ENCODE data around the gene SLC30A3. TPM values are rescaled to one million over a fixed set of nuclear protein-coding genes. Genes with fewer than 3 reads are reported as not detected.

SLC30A3 gene
- polyA plus RNA-seq, 2 donors = 0.08 to 0.09 TPM

Other genes starting within 250 kb of the SLC30A3 start
- gene TMEM214, start 230.1 kb downstream of the SLC30A3 start, polyA plus RNA-seq = 10 to 100 TPM; 29.0 to 35.2 TPM
- 10 to 100 TPM in 1 of 2 donors, 1 to 10 TPM in 1; 7.6 to 10.6 TPM for gene AGBL5, start 211.4 kb downstream of the SLC30A3 start, polyA plus RNA-seq
- gene OST4, start 191.4 kb downstream of the SLC30A3 start, polyA plus RNA-seq = 100 to 1,000 TPM; 203 to 358 TPM
- 10 to 100 TPM; 10.7 to 12.1 TPM for gene EMILIN1, start 184.4 kb downstream of the SLC30A3 start, polyA plus RNA-seq
- gene KHK, start 176.3 kb downstream of the SLC30A3 start, polyA plus RNA-seq = 1 to 10 TPM; 2.2 to 3.3 TPM
- gene CGREF1, start 143.9 kb downstream of the SLC30A3 start, polyA plus RNA-seq = 1 to 10 TPM; 2.4 to 3.4 TPM
- under 1 TPM; 0.08 to 0.31 TPM for gene ABHD1, start 139.2 kb downstream of the SLC30A3 start, polyA plus RNA-seq
- 10 to 100 TPM; 24.1 to 29.7 TPM for gene PREB, start 128.4 kb downstream of the SLC30A3 start, polyA plus RNA-seq
- not detected for gene PRR30, start 123.6 kb downstream of the SLC30A3 start, polyA plus RNA-seq
- under 1 TPM in 1 of 2 donors, not detected in 1; 0.02 TPM for gene TCF23, start 114.0 kb downstream of the SLC30A3 start, polyA plus RNA-seq
- gene ATRAID, start 51.0 kb downstream of the SLC30A3 start, polyA plus RNA-seq = 10 to 100 TPM; 66.2 to 92.7 TPM
- gene SLC5A6, start 50.8 kb downstream of the SLC30A3 start, polyA plus RNA-seq = 10 to 100 TPM; 11.4 to 13.5 TPM
- 10 to 100 TPM; 16.8 to 18.3 TPM for gene CAD, start 45.7 kb downstream of the SLC30A3 start, polyA plus RNA-seq
- under 1 TPM; 0.05 to 0.14 TPM for gene DNAJC5G, start 12.4 kb upstream of the SLC30A3 start, polyA plus RNA-seq
- gene TRIM54, start 19.4 kb upstream of the SLC30A3 start, polyA plus RNA-seq = under 1 TPM; 0.05 to 0.18 TPM
- gene UCN, start 45.4 kb upstream of the SLC30A3 start, polyA plus RNA-seq = 1 to 10 TPM in 1 of 2 donors, under 1 TPM in 1; 0.41 to 1.1 TPM
- gene MPV17, start 60.0 kb upstream of the SLC30A3 start, polyA plus RNA-seq = 10 to 100 TPM; 44.9 to 71.2 TPM
- 10 to 100 TPM; 41.5 to 43.8 TPM for gene GTF3C2, start 93.7 kb upstream of the SLC30A3 start, polyA plus RNA-seq
- gene EIF2B4, start 107.3 kb upstream of the SLC30A3 start, polyA plus RNA-seq = 10 to 100 TPM; 44.1 to 55.5 TPM
- gene SNX17, start 107.6 kb upstream of the SLC30A3 start, polyA plus RNA-seq = 10 to 100 TPM; 36.9 to 61.7 TPM
- 10 to 100 TPM; 20.0 to 34.5 TPM for gene ZNF513, start 117.7 kb upstream of the SLC30A3 start, polyA plus RNA-seq
- gene PPM1G, start 146.5 kb upstream of the SLC30A3 start, polyA plus RNA-seq = 10 to 100 TPM; 40.3 to 65.0 TPM
- gene NRBP1, start 165.6 kb upstream of the SLC30A3 start, polyA plus RNA-seq = 10 to 100 TPM; 51.9 to 95.7 TPM
- 10 to 100 TPM; 21.0 to 30.3 TPM for gene KRTCAP3, start 179.3 kb upstream of the SLC30A3 start, polyA plus RNA-seq
- 10 to 100 TPM; 12.8 to 27.5 TPM for gene IFT172, start 226.7 kb upstream of the SLC30A3 start, polyA plus RNA-seq
- gene FNDC4, start 232.2 kb upstream of the SLC30A3 start, polyA plus RNA-seq = 10 to 100 TPM; 22.2 to 34.0 TPM
- 1 to 10 TPM; 2.1 to 4.0 TPM for gene GCKR, start 233.8 kb upstream of the SLC30A3 start, polyA plus RNA-seq